MM.1S (cell line): ENCODE measurements around the gene POLR2A.
A peak's percentile ranks its signal among the peaks of the same experiment; 100 is the strongest.

Source experiments
- DNase-seq: peaks from one replicate; pipeline ENCODE4 v3.0.0-alpha.2; 2015
- H2AFZ ChIP-seq: fragments of 300-600 bp; sonication (generic); 2 replicates; pipeline ENCODE4 v1.6.0; 2016; ENCODE audit warnings: antibody characterized with exemption, low read length
- H3F3A ChIP-seq: fragments of 300-600 bp; sonication (generic); 2 replicates; pipeline ENCODE4 v1.6.1; 2016; ENCODE audit warnings: mild to moderate bottlenecking, antibody characterized with exemption, low read length, moderate library complexity, mixed read lengths; ENCODE audit not compliant: insufficient read depth
- H3K27ac ChIP-seq: fragments of 300-600 bp; sonication (generic); 2 replicates; pipeline ENCODE4 v1.5.1; 2016; ENCODE audit warnings: mild to moderate bottlenecking, low read length
- H3K27me3 ChIP-seq: fragments of 300-600 bp; sonication (generic); replicated peaks from 2 replicates; pipeline ENCODE4 v1.6.0; 2016; ENCODE audit warnings: low read length; ENCODE audit not compliant: insufficient read depth
- H3K36me3 ChIP-seq: fragments of 300-600 bp; sonication (generic); replicated peaks from 2 replicates; pipeline ENCODE4 v1.6.1; 2016; ENCODE audit warnings: mild to moderate bottlenecking, low read length, mixed read lengths; ENCODE audit not compliant: insufficient read depth
- H3K4me1 ChIP-seq: fragments of 300-600 bp; sonication (generic); 2 replicates; pipeline ENCODE4 v1.6.1; 2016; ENCODE audit warnings: low read length, mixed read lengths
- H3K4me2 ChIP-seq: fragments of 300-600 bp; sonication (generic); 2 replicates; pipeline ENCODE4 v1.6.0; 2016; ENCODE audit warnings: low read depth, low read length
- H3K4me3 ChIP-seq: fragments of 300-600 bp; sonication (generic); 2 replicates; pipeline ENCODE4 v1.5.1; 2016; ENCODE audit warnings: low read length, mixed read lengths
- H3K79me2 ChIP-seq: fragments of 300-600 bp; sonication (generic); 2 replicates; pipeline ENCODE4 v1.6.1; 2016; ENCODE audit warnings: mixed run types, low read length, mixed read lengths
- H3K9ac ChIP-seq: fragments of 300-600 bp; sonication (generic); 2 replicates; pipeline ENCODE4 v1.6.1; 2016; ENCODE audit warnings: low read length, mixed read lengths
- H3K9me2 ChIP-seq: fragments of 300-600 bp; sonication (generic); replicated peaks from 2 replicates; pipeline ENCODE4 v1.6.1; 2016; ENCODE audit warnings: mild to moderate bottlenecking, low read length, mixed read lengths; ENCODE audit not compliant: insufficient read depth
- H3K9me3 ChIP-seq: fragments of 300-600 bp; sonication (generic); replicated peaks from 2 replicates; pipeline ENCODE4 v1.6.1; 2016; ENCODE audit warnings: mild to moderate bottlenecking, low read length, mixed read lengths; ENCODE audit not compliant: insufficient read depth
- H4K20me1 ChIP-seq: fragments of 300-600 bp; sonication (generic); 2 replicates; pipeline ENCODE4 v1.6.1; 2016; ENCODE audit warnings: mild to moderate bottlenecking, low read length, moderate library complexity, mixed read lengths; ENCODE audit not compliant: insufficient read depth
- EZH2 ChIP-seq: fragments of 300-600 bp; sonication (generic); optimal IDR thresholded peaks from 2 replicates; pipeline ENCODE3; 2017; ENCODE audit warnings: low read depth, mild to moderate bottlenecking, antibody characterized with exemption, low read length, mixed read lengths
- EZH2phosphoT487 ChIP-seq: fragments of 300-600 bp; sonication (generic); IDR thresholded peaks from 2 replicates; pipeline ENCODE4 v1.6.1; 2018; ENCODE audit warnings: antibody characterized with exemption, low read length
- TF ChIP-seq, protein P1 (sequence below): fragments of 300-600 bp; sonication (generic); IDR thresholded peaks from 2 replicates; pipeline ENCODE4 v1.5.1; 2016; ENCODE audit warnings: antibody characterized with exemption, low read length, mixed read lengths

POLR2A gene

DNA sequence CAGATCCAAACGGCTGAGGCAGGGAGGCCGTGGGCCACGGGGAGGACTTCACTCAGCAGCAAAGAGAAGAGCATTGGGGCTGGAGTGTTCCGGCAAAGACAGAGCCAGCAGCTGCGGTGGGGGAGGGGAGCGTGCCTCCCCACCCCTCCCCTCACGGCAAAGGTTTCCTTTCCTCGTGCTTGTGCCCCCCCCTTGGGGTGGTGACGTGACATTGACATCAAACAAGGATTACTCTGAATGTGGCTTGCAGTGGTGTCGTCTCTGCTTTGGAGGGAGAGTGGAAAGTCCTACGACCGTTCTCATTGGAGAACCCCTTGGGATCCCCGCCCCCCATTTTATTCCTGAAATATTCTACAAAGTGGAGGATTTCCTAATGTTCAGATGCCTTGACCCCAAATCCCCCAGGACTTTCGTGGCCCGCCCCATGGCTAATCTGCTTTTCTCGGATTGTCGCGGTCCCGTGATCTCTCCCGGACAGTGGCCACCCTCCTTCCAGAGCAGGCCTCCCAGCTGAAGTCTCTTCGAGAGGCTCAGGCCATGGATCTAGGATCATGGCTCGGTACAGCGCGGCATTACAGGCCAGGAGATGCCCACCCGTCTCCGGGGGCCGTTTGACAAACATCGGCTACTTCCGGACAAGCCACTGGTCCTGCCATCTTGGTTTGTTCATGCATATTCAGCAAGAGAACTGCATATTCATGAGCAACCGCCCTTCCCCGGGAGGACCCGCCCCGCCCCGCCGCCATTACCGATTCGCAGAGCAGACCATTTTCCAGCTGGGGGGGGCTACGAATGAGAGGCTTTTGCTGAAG, 705 bp upstream of the POLR2A start:
- H3K4me3 ChIP-seq, result peak overlapping the region; percentile 84
- H4K20me1 ChIP-seq, result peaks cover 6% of the 10 kb centered on the region; the same call in 1 of the 2 replicates
- H3K27ac ChIP-seq, result peak overlapping the region; percentile 90
- H3F3A ChIP-seq, result peaks cover 12% of the 10 kb centered on the region; the same call in 1 of the 2 replicates
- no peaks in the 10 kb centered on the region for H3K27me3 ChIP-seq
- H3K79me2 ChIP-seq, result peaks cover 38% of the 10 kb centered on the region
- peak; percentile 94 for DNase-seq
- no peaks in the 10 kb centered on the region for H3K9me3 ChIP-seq
- TF ChIP-seq EZH2 (no peak), EZH2phosphoT487 (no peak)
- TF ChIP-seq, protein P1, sequence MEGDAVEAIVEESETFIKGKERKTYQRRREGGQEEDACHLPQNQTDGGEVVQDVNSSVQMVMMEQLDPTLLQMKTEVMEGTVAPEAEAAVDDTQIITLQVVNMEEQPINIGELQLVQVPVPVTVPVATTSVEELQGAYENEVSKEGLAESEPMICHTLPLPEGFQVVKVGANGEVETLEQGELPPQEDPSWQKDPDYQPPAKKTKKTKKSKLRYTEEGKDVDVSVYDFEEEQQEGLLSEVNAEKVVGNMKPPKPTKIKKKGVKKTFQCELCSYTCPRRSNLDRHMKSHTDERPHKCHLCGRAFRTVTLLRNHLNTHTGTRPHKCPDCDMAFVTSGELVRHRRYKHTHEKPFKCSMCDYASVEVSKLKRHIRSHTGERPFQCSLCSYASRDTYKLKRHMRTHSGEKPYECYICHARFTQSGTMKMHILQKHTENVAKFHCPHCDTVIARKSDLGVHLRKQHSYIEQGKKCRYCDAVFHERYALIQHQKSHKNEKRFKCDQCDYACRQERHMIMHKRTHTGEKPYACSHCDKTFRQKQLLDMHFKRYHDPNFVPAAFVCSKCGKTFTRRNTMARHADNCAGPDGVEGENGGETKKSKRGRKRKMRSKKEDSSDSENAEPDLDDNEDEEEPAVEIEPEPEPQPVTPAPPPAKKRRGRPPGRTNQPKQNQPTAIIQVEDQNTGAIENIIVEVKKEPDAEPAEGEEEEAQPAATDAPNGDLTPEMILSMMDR, result no peak
- H3K9ac ChIP-seq, result peak overlapping the region; percentile 95
- H2AFZ ChIP-seq, result peak overlapping the region; percentile 72
- peaks cover 13% of the 10 kb centered on the region for H3K4me1 ChIP-seq
- H3K36me3 ChIP-seq, result no peaks in the 10 kb centered on the region
- peak overlapping the region; percentile 60 for H3K4me2 ChIP-seq
- no peaks in the 10 kb centered on the region for H3K9me2 ChIP-seq

DNA sequence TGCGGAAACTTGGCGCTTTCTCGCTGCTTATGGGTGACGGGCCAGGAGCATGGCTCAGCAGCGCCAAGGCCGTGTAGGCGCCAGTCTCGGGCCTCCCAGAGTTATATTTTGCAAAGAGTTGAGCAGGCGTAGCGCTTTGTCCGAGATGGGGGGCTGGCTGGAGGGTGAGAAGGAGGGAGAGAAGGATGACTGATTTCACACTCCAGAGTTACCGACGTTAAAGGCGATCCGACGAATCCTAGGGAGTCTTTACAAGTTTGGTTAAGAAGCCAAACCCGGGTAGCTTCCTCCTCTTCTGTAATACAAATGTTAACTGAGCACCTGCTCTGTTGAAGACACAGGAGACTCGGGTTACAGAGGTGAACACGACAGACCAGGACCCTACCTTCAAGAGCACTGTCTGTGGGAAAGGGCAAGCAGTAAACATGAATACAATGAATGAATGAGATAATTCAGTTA, 782 bp downstream of the POLR2A start:
- H3K4me2 ChIP-seq, result peak overlapping the region; percentile 87; the same call in 1 of the 2 replicates
- peak overlapping the region; percentile 77 for H3K4me3 ChIP-seq
- no peaks in the 10 kb centered on the region for H3K9me3 ChIP-seq
- peak overlapping the region; percentile 90 for H3K27ac ChIP-seq
- H3K79me2 ChIP-seq, result peaks cover 50% of the 10 kb centered on the region
- peaks cover 13% of the 10 kb centered on the region for H3K4me1 ChIP-seq
- H3K9me2 ChIP-seq, result no peaks in the 10 kb centered on the region
- no peak for DNase-seq
- no peaks in the 10 kb centered on the region for H3K36me3 ChIP-seq
- peaks cover 14% of the 10 kb centered on the region; the same call in 1 of the 2 replicates for H4K20me1 ChIP-seq
- peaks cover 11% of the 10 kb centered on the region; the same call in 1 of the 2 replicates for H3F3A ChIP-seq
- no peaks in the 10 kb centered on the region for H3K27me3 ChIP-seq
- peak overlapping the region; percentile 95 for H3K9ac ChIP-seq
- peak overlapping the region; percentile 52; the same call in 1 of the 2 replicates for H2AFZ ChIP-seq
- TF ChIP-seq, protein P1, result peak; percentile 14; the same call in 1 of the 2 replicates
- TF ChIP-seq EZH2, result no peak
- TF ChIP-seq EZH2phosphoT487, result no peak

DNA sequence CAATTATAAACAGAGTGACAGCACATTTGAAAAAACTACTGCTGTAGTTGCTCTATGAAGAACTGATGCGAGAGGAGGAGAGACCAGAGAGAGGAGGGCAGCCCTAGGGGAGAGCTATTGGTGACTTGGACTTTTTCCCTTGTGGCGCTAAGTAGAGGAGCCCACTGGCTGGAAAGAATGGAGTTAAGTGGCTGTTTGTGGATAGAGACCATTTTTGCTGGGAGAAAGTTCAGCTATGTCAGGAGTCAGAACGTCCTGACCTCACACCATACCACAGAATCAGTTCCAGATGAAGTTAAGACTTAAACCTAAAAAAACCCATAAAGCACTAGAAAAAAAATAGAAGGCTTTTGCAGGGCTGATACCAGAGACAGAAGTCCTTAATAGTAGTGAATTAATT, 2.0 kb downstream of the POLR2A start:
- TF ChIP-seq EZH2phosphoT487 (no peak), EZH2 (no peak)
- TF ChIP-seq, protein P1, result no peak
- H3F3A ChIP-seq, result peaks cover 11% of the 10 kb centered on the region; the same call in 1 of the 2 replicates
- H3K9ac ChIP-seq, result peak overlapping the region; percentile 12; the same call in 1 of the 2 replicates
- no peaks in the 10 kb centered on the region for H3K9me2 ChIP-seq
- no peak overlapping the region for H3K27ac ChIP-seq
- no peaks in the 10 kb centered on the region for H3K36me3 ChIP-seq
- no peaks in the 10 kb centered on the region for H3K27me3 ChIP-seq
- H3K4me3 ChIP-seq, result peak overlapping the region; percentile 59
- H3K4me1 ChIP-seq, result peaks cover 13% of the 10 kb centered on the region
- no peak overlapping the region for H2AFZ ChIP-seq
- H3K79me2 ChIP-seq, result peaks cover 62% of the 10 kb centered on the region
- no peaks in the 10 kb centered on the region for H3K9me3 ChIP-seq
- DNase-seq, result no peak
- peak overlapping the region; percentile 87 for H3K4me2 ChIP-seq
- peaks cover 24% of the 10 kb centered on the region; the same call in 1 of the 2 replicates for H4K20me1 ChIP-seq
